PC-9 (cell line): Measurements from ENCODE around the gene UGT1A7. TPM values are rescaled to one million over a fixed set of nuclear protein-coding genes. Genes with fewer than 3 reads are reported as not detected.

Source experiments
- BruUV-seq: library from RNA; stranded (reverse); fragments of 400-500 nt; replicated peaks from 2 replicates; lab custom pipeline; 2021; lab: Mats Ljungman, UMichigan
- CTCF ChIA-PET: fragments of 300-600 bp; sonication (Branson Sonifier 250); formaldehyde crosslinking; loops from one replicate; lab custom pipeline; 2022; ENCODE audit warnings: antibody characterized with exemption; lab: Charles Lee
- POLR2A ChIA-PET: fragments of 300-600 bp; sonication (Branson Sonifier 250); formaldehyde crosslinking; loops from one replicate; lab custom pipeline; 2022; ENCODE audit warnings: antibody characterized with exemption; ENCODE audit not compliant: unreplicated experiment; lab: Charles Lee
- DNase-seq, 2 experiments: peaks; one replicate each; pipeline versions ENCODE4 v3.0.0 to v3.0.0-alpha.2; 2015 to 2022; ENCODE audit warnings: mixed read lengths in 1 of 2
- H2AFZ ChIP-seq: fragments of 200-600 bp; sonication (generic); 2 replicates; pipeline ENCODE4 v1.8.1; 2017; ENCODE audit warnings: antibody characterized with exemption
- H3F3A ChIP-seq: fragments of 200-600 bp; sonication (generic); 2 replicates; pipeline ENCODE4 v1.8.1; 2017; ENCODE audit warnings: antibody characterized with exemption, mild to moderate bottlenecking, low read depth; ENCODE audit not compliant: insufficient read depth
- H3K27ac ChIP-seq: fragments of 200-600 bp; sonication (generic); 2 replicates; pipeline ENCODE4 v1.6.1; 2016; ENCODE audit warnings: mixed run types
- H3K27me3 ChIP-seq: fragments of 200-600 bp; sonication (generic); 2 replicates; pipeline ENCODE4 v1.6.1; 2016; ENCODE audit warnings: low read depth, mixed run types; ENCODE audit not compliant: insufficient read depth
- H3K36me3 ChIP-seq: fragments of 200-600 bp; sonication (generic); 2 replicates; pipeline ENCODE4 v1.6.1; 2016; ENCODE audit warnings: low read depth, mixed run types
- H3K4me1 ChIP-seq: fragments of 200-600 bp; sonication (generic); replicated peaks from 2 replicates; pipeline ENCODE4 v1.6.1; 2016; ENCODE audit warnings: mixed run types; ENCODE audit not compliant: insufficient read depth
- H3K4me2 ChIP-seq: fragments of 200-600 bp; sonication (generic); 2 replicates; pipeline ENCODE4 v1.6.1; 2017; ENCODE audit warnings: mixed run types
- H3K4me3 ChIP-seq: fragments of 200-600 bp; sonication (generic); 2 replicates; pipeline ENCODE4 v1.6.1; 2016; ENCODE audit warnings: mixed run types
- H3K79me2 ChIP-seq: fragments of 200-600 bp; sonication (generic); 2 replicates; pipeline ENCODE4 v1.6.1; 2017; ENCODE audit warnings: low read depth, mixed run types
- H3K9me2 ChIP-seq: fragments of 200-600 bp; sonication (generic); 2 replicates; pipeline ENCODE4 v1.8.1; 2017; ENCODE audit warnings: mild to moderate bottlenecking; ENCODE audit not compliant: insufficient read depth
- H3K9me3 ChIP-seq: fragments of 200-600 bp; sonication (generic); 2 replicates; pipeline ENCODE4 v1.8.1; 2016; ENCODE audit warnings: low read depth; ENCODE audit not compliant: insufficient read depth
- H4K20me1 ChIP-seq: fragments of 200-600 bp; sonication (generic); 2 replicates; pipeline ENCODE4 v1.8.1; 2017; ENCODE audit not compliant: insufficient read depth
- CTCF ChIP-seq: fragments of 200-600 bp; sonication (generic); conservative IDR thresholded peaks from 2 replicates; pipeline ENCODE4 v1.6.1; 2017; ENCODE audit warnings: mixed run types, antibody characterized with exemption, mild to moderate bottlenecking, moderate library complexity
- EZH2 ChIP-seq: fragments of 200-600 bp; sonication (generic); IDR thresholded peaks from 2 replicates; pipeline ENCODE4 v1.8.0; 2017; ENCODE audit warnings: antibody characterized with exemption, low read depth
- intact Hi-C: fragments of 100-400 bp; cut with micrococcal nuclease; formaldehyde crosslinking; loops from one replicate; pipeline ENCODE4 v1.10.0; 2022; ENCODE audit not compliant: unreplicated experiment
- total RNA-seq: library from RNA; stranded (reverse); gene quantifications from 2 replicates; pipeline ENCODE4 v1.2.3, GENCODE V29; 2021

UGT1A7 gene
- total RNA-seq, 1 experiment from 2014 or later, result 20.3 TPM

GRCh38 chr2:233684640-233685039 lies 2.9 kb downstream of the UGT1A7 start:
- Histone ChIP-seq H2AFZ (no peak overlapping the region), H3K27ac (no peak overlapping the region), H3K27me3 (no peaks in the 10 kb centered on the region), H3K9me2 (no peaks in the 10 kb centered on the region), H3K4me1 (peaks cover 18% of the 10 kb centered on the region), H3K4me2 (no peak overlapping the region), H3F3A (peaks cover 17% of the 10 kb centered on the region), H3K79me2 (no peaks in the 10 kb centered on the region), H4K20me1 (no peaks in the 10 kb centered on the region), H3K4me3 (no peak overlapping the region), H3K9me3 (0 out of 2 replicates have a peak, but pooled peaks cover 4% of the 10 kb centered on the region), H3K36me3 (no peaks in the 10 kb centered on the region)
- no peak for TF ChIP-seq EZH2
- ChIA-PET CTCF (no interaction called here), POLR2A (no interaction called here)
- no TSS peak for BruUV-seq
- intact Hi-C loops, result no loop called here
- no peak for DNase-seq

GRCh38 chr2:233686928-233687327 lies 5.2 kb downstream of the UGT1A7 start:
- Histone ChIP-seq H3K27ac (no peak overlapping the region), H3K79me2 (peaks cover 10% of the 10 kb centered on the region), H3K4me3 (no peak overlapping the region), H2AFZ (no peak overlapping the region), H4K20me1 (no peaks in the 10 kb centered on the region), H3K36me3 (no peaks in the 10 kb centered on the region), H3F3A (peaks cover 38% of the 10 kb centered on the region), H3K4me1 (peaks cover 35% of the 10 kb centered on the region), H3K9me2 (no peaks in the 10 kb centered on the region), H3K9me3 (no peaks in the 10 kb centered on the region), H3K4me2 (no peak overlapping the region), H3K27me3 (no peaks in the 10 kb centered on the region)
- ChIA-PET CTCF (no interaction called here), POLR2A (no interaction called here)
- no peak for DNase-seq
- intact Hi-C loops, result no loop called here
- TF ChIP-seq EZH2 (no peak), CTCF (no peak)
- BruUV-seq, result no TSS peak

- Histone ChIP-seq H3K4me2 (no peak overlapping the region), H3K4me3 (no peak overlapping the region), H3F3A (peaks cover 52% of the 10 kb centered on the region), H4K20me1 (no peaks in the 10 kb centered on the region), H3K9me3 (no peaks in the 10 kb centered on the region), H3K9me2 (no peaks in the 10 kb centered on the region), H2AFZ (no peak overlapping the region), H3K27me3 (no peaks in the 10 kb centered on the region), H3K4me1 (peaks cover 35% of the 10 kb centered on the region), H3K79me2 (peaks cover 24% of the 10 kb centered on the region), H3K36me3 (peaks cover 13% of the 10 kb centered on the region), H3K27ac (peak overlapping the region; percentile 97; the same call in 1 of the 2 replicates)
- no peak for DNase-seq
- intact Hi-C loops, result no loop called here
- POLR2A ChIA-PET, result no interaction called here
- CTCF ChIA-PET, result no interaction called here
- TF ChIP-seq EZH2, result no peak
- TF ChIP-seq CTCF, result no peak
- BruUV-seq, result no TSS peak
Measured at GRCh38 chr2:233688341-233688740, 6.6 kb downstream of the UGT1A7 start.

- H3K4me2 ChIP-seq, result peak overlapping the region; percentile 96
- CTCF ChIA-PET, result no interaction called here
- TF ChIP-seq CTCF (no peak), EZH2 (no peak)
- intact Hi-C loops, result no loop called here
- no peaks in the 10 kb centered on the region for H3K9me2 ChIP-seq
- H3K27ac ChIP-seq, result peak overlapping the region; percentile 97
- no peaks in the 10 kb centered on the region for H4K20me1 ChIP-seq
- H3K27me3 ChIP-seq, result no peaks in the 10 kb centered on the region
- peaks cover 20% of the 10 kb centered on the region for H3K36me3 ChIP-seq
- H3K4me1 ChIP-seq, result peaks cover 35% of the 10 kb centered on the region
- BruUV-seq, result no TSS peak
- H3K4me3 ChIP-seq, result peak overlapping the region; percentile 4; the same call in 1 of the 2 replicates
- H3F3A ChIP-seq, result peaks cover 58% of the 10 kb centered on the region
- H3K79me2 ChIP-seq, result peaks cover 31% of the 10 kb centered on the region
- peak overlapping the region; percentile 36; the same call in 1 of the 2 replicates for H2AFZ ChIP-seq
- no peak for DNase-seq
- no peaks in the 10 kb centered on the region for H3K9me3 ChIP-seq
- POLR2A ChIA-PET, result interaction anchor here (0.5 to 1.7 kb wide), 3 partner anchors 26 to 201 kb away, joined by 3 to 14 read pairs (median 6); no protein-coding TSS in a partner anchor
Measured at GRCh38 chr2:233689031-233689430, 7.3 kb downstream of the UGT1A7 start.
